Gastroesophageal sphincter (tissue), 3 donors: ENCODE data around the gene PALD1.

Experiments
- EP300 ChIP-seq: sonication (generic); formaldehyde crosslinking; IDR thresholded peaks from one replicate; pipeline ENCODE4 v1.6.1; 2017; ENCODE audit warnings: antibody characterized with exemption, mild to moderate bottlenecking
- POLR2AphosphoS5 ChIP-seq: sonication (generic); formaldehyde crosslinking; IDR thresholded peaks from one replicate; pipeline ENCODE4 v1.6.1; 2017; ENCODE audit warnings: antibody characterized with exemption
- TF ChIP-seq, protein P1 (sequence below), 4 experiments: fragments of 200-600 bp in 2 of 4; fragments of 450-650 bp in 2 of 4; sonication (generic) in 1 of 4; IDR thresholded peaks; one replicate each; pipeline ENCODE4 v1.5.1; 2017 to 2019; ENCODE audit warnings: antibody characterized with exemption in 4 of 4, mild to moderate bottlenecking in 2 of 4, moderate library complexity in 2 of 4

DNA sequence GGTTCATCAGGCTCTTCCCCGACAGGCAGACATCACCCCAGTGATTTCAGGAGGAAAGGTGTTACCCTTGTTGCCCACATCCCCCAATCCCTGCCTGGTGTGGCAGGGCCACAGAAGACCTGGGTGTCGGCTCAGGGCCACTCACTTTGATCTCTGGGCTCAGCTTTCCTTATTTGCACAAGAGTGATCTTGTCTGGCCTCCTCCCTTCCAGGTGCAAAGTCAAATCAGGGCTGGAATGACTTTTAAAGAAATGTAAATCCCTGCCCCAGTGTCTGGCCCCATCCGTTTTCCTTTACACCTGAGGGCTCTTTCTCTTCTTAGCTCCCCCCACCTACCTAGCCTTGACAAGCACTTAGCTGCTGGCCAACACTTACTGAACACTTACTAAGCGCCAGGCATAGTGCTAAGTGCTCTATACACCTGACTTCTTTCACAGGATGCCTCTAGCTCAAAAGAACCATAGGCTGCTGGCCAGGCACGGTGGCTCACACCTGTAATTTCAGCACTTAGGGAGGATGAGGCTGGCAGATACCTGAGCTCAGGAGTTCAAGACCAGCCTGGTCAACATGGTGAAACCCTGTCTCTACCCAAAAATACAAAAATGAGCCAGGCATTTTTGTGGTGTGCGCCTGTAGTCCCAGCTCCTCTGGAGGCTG, 36.1 kb upstream of the PALD1 start:
- TF ChIP-seq, protein P1, sequence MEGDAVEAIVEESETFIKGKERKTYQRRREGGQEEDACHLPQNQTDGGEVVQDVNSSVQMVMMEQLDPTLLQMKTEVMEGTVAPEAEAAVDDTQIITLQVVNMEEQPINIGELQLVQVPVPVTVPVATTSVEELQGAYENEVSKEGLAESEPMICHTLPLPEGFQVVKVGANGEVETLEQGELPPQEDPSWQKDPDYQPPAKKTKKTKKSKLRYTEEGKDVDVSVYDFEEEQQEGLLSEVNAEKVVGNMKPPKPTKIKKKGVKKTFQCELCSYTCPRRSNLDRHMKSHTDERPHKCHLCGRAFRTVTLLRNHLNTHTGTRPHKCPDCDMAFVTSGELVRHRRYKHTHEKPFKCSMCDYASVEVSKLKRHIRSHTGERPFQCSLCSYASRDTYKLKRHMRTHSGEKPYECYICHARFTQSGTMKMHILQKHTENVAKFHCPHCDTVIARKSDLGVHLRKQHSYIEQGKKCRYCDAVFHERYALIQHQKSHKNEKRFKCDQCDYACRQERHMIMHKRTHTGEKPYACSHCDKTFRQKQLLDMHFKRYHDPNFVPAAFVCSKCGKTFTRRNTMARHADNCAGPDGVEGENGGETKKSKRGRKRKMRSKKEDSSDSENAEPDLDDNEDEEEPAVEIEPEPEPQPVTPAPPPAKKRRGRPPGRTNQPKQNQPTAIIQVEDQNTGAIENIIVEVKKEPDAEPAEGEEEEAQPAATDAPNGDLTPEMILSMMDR (IDR thresholded peaks at IDR 0.05), result no peak
- TF ChIP-seq EP300, result no peak
- no peak for TF ChIP-seq POLR2AphosphoS5
